GM12892 (cell line): ENCODE data around the gene ARHGAP10.
"Not testable (repeated sequence)": the region's sequence is repeated elsewhere in the genome, so short reads cannot be mapped to it uniquely, and the experiment has no call there.

Experiments used
- DNase-seq: peaks from one replicate; pipeline ENCODE4 v3.0.0; 2011; ENCODE audit not compliant: insufficient read length
- FAIRE-seq: peaks from 2 replicates; lab custom pipeline; 2011; peaks lifted over from hg19 to GRCh38; lab: Jason Lieb, UNC
- POLR2A ChIP-seq: IDR thresholded peaks from 2 replicates; pipeline ENCODE4 v1.6.1; 2011; ENCODE audit warnings: low read depth, low read length, control low read depth
- POLR2AphosphoS5 ChIP-seq: IDR thresholded peaks from 2 replicates; pipeline ENCODE4 v1.6.1; 2011; ENCODE audit warnings: low read depth, low read length, control low read depth
- TAF1 ChIP-seq: IDR thresholded peaks from 2 replicates; pipeline ENCODE4 v1.6.1; 2011; ENCODE audit warnings: low read depth, mild to moderate bottlenecking, control low read depth, low read length, borderline replicate concordance

ARHGAP10 gene

DNA sequence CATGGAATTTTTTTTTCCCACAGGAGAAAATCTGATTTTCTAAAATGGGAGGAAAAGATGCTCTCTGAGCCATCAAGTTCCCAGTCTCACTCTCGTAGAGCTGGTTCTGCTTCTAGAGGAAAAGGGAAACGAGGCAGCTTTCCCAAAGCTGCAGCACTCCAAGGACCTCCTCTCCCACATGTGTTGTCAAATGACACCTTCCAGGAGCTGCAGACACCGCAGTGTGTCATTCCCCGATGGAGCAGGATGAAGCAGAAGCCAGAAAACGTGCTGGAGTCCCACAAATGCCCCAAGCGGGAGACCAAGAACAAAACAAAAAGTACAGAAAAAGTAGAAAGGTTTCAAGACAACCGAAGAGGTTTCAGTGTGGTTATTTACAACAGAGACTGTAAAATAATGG lies 348.1 kb downstream of the ARHGAP10 start:
- no peak for TF ChIP-seq POLR2AphosphoS5
- TF ChIP-seq TAF1, result no peak
- no peak for TF ChIP-seq POLR2A
- FAIRE-seq (no peak), DNase-seq (no peak)

DNA sequence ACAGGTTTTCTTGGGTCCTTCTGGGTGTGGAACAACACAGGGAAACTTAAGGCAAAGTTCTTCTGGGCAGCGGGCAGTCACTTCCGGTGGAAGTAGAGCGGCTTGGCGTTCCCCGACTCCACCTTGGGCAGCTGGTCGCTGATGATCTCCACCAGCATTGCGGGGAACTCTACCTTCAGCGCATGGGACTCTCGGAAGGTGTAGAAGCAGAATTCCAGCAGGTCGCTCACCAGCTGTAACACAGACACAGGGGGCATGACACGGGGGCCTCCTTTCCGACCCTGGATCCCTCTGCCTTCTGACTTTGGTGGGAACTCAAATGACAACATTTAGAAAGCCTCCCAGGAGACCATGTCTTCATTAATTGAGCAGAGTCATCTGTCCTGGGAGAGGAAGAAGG lies 349.4 kb downstream of the ARHGAP10 start:
- DNase-seq, result no peak
- no peak for TF ChIP-seq POLR2A
- no peak for TF ChIP-seq POLR2AphosphoS5
- no peak for TF ChIP-seq TAF1
- no peak for FAIRE-seq

DNA sequence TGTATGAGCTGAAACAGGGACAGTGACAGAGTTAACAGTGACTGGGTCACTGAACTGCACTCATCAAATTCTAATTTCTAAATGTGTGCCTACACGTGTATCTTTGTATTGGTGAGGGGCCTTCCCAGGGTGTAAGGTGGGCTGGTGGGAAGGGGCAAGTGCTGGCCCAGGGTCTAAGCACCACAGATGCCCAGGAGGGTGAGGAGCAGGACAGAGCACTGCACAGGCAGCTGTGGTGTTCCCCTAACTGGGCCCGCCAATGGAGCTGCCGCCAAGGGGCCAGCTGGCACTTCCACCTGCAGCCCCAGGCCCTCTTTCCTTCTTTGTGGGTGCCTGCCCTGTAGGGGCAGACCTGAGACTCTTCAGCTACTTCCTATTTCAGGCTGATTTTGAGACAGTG lies 349.9 kb downstream of the ARHGAP10 start:
- TF ChIP-seq POLR2A (no peak), POLR2AphosphoS5 (no peak), TAF1 (no peak)
- no peak for FAIRE-seq
- DNase-seq, result no peak

DNA sequence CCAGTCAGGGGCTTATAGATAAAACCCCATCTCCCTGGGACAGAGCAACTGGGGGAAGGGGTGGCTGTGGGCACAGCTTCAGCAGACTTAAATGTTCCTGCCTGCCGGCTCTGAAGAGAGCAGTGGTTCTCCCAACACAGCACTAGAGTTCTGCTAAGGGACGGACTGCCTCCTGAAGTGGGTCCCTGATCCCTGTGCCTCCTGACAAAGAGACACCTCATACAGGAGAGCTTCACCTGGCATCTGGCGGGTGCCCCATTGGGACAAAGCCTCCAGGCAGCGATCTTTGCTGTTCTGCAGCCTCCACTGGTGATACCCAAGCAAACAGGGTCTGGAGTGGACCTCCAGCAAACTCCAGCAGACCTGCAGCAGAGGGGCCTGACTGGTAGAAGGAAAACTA lies 351.2 kb downstream of the ARHGAP10 start:
- not testable (repeated sequence) for FAIRE-seq, DNase-seq

DNA sequence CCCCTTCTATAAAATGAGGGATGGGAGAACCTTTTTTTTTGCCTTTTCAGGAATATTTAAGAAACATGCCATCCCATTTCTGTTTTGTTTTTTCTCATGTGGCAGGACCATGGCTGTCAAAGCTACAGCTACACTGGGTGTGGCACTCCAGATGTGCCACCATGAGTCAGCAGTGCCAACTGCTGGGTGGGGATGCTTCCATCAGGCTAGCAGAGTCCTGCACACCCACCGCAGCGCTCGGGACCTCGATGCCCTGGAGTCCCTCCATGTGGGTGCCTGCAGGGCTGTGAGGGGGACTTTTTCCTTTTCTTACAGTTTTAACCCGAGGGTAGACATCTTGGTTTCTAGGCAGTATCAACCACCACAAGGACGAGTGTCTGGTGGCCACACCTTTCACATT lies 357.7 kb downstream of the ARHGAP10 start:
- TF ChIP-seq TAF1, result no peak
- TF ChIP-seq POLR2A, result no peak
- TF ChIP-seq POLR2AphosphoS5, result no peak
- FAIRE-seq (no peak), DNase-seq (no peak)

DNA sequence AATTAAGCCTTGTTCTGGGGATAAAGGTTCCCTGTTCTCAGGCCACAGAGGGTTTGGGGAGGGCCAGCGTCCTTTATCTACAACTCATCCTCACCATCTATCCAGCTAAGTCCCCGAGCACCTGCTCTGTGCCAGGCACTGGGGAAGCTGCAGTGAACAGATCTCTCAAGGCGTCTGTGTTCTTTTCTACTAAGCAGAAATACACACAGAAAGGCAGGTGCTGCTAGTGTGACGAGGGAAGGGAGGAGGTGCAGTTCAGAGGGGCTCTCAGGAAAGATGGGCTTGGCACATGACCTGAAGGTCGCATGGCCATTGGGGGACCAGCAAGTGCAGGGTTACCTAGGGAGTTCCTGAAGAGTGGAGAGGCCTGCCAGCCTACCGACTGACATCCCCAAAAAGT lies 358.1 kb downstream of the ARHGAP10 start:
- no peak for FAIRE-seq
- TF ChIP-seq POLR2AphosphoS5, result no peak
- TF ChIP-seq TAF1, result no peak
- no peak for TF ChIP-seq POLR2A
- DNase-seq, result no peak

DNA sequence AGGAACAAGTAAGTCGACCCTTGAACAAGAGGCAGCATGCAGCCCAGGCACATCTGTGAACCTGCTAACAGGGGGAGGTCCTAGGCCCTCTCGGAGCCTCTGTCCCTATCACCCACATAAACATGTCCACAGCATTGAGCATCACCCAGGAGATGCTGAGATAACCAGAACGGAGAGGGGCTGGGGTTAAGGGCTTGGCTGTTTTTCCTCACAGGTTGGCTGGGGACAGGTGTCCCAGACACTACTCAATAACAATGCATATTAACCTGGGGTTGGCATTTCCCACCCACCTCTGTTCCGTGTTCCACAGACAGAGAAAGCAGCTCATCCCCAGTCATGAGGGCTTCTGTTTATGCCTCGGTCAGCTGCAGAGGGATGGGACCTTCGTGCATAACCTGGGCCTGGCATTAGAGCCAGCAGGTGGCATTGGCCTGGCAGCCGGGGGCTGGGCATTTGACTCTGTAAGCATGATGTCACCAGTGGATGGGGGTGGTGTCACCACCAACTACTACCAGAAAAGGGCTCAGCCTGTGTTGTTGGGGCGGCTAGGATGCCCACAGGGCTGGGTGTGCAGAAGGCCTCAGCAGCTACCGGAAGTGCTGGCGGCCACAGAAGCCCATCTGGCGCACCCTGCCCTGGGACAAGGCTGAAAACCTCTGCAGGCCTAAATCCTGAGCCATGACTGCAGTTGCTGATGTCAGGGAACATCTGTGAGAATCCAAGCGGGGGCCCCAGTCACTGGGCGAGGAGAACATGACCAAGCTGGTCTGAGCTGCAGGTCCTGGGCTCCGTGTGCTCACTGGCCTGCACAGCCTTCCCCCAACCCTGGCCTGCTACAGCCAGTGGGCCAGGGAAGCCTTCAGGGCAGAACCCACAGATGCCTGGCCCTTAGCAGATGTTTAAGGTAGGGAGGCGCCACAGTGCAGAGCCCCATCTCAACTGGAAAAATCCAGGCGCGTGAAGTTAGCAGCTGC lies 358.9 kb downstream of the ARHGAP10 start:
- TF ChIP-seq POLR2AphosphoS5 (no peak), POLR2A (no peak), TAF1 (no peak)
- no peak for DNase-seq
- FAIRE-seq, result no peak

DNA sequence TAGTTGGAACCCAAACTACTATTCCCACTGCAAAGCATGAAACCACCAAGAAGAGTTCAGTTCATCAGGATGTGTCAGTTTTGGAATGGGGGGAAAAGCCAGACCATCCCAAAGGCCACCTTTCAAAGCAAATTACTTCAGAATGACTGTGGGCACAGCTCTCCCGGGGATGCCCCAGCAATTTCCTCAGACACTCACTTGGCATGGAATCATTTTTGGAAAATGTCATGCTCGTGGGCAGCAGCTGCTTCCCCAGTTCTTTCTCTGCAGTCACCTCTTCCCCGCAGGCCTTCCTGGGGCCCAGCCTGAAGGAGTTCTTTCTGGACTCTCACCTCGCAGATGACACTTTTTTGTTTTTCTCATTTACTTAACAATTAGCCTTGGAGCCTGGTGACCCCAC lies 360.0 kb downstream of the ARHGAP10 start:
- DNase-seq (no peak), FAIRE-seq (no peak)
- no peak for TF ChIP-seq POLR2A
- TF ChIP-seq TAF1, result no peak
- no peak for TF ChIP-seq POLR2AphosphoS5

DNA sequence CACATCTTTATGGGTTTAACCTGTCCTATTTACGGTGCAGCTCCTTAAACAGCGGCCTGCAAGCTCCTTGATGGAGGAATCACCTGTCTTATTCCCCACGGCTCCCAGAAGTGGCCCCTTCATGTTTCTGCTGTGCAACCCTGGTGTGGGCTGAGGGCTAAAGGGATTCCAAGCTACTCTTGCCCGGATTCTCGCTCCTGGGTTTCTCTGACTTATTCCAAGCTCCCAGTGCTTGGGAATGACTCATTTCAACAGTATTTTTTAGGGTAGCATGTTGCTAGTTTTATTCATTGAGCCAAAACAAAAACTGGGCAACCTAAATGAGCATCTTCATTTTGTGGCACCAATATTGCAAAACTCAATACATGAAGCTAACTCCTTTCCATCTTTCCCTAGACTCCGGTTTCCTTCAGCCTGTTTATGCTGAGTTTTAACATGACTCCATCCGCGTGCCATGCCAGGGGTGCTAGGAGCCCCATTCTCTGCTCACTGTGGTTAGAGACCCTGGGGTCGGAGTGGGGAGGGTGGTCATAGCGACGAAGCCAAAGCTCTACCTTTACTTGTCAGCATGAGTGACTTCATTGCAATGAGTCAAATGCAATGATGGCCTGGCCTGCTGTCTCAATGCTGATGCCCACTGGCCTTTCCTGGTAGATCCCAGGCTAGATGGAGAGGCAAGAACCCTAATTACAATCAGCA lies 360.6 kb downstream of the ARHGAP10 start:
- TF ChIP-seq TAF1 (no peak), POLR2AphosphoS5 (no peak), POLR2A (no peak)
- no peak for FAIRE-seq
- DNase-seq, result no peak

DNA sequence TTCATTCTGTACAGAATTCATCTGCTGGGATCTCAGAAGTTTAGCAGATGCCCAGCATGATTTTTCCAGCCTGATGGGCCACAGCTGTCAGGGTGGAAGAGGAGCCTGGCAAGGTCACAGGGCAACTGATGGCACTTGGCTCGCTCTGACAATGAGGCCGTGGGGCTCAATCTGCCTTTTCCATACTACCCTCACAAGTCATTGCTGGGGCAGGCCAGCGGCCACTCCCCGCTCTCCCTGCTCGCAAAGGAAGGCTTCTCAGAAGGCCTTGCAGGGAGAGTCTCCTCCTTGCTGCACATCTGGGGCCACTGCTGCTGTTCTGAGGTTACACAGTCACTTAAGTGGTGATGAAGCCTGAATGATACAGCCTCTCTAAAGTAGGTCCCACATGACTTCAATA lies 361.2 kb downstream of the ARHGAP10 start:
- no peak for FAIRE-seq
- no peak for DNase-seq
- TF ChIP-seq POLR2AphosphoS5 (no peak), TAF1 (no peak)

DNA sequence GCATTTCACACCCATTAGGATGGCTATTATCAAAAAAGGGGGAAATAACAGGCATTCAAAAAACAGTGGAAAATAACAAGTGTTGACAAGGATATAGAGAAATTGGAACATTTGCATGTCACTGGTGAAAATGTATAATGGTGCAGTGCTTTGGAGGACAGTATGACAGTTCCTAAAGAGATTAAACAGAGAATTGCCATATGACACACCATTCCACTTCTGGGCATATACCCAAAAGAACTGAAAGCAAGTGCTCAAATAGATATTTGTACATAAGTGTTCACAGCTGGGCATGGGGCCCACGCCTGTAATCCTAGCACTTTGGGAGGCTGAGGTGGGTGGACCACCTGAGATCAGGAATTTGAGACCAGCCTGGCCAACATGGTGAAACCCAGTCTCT lies 362.3 kb downstream of the ARHGAP10 start:
- DNase-seq (no peak), FAIRE-seq (no peak)
- TF ChIP-seq TAF1 (no peak), POLR2AphosphoS5 (no peak), POLR2A (no peak)

DNA sequence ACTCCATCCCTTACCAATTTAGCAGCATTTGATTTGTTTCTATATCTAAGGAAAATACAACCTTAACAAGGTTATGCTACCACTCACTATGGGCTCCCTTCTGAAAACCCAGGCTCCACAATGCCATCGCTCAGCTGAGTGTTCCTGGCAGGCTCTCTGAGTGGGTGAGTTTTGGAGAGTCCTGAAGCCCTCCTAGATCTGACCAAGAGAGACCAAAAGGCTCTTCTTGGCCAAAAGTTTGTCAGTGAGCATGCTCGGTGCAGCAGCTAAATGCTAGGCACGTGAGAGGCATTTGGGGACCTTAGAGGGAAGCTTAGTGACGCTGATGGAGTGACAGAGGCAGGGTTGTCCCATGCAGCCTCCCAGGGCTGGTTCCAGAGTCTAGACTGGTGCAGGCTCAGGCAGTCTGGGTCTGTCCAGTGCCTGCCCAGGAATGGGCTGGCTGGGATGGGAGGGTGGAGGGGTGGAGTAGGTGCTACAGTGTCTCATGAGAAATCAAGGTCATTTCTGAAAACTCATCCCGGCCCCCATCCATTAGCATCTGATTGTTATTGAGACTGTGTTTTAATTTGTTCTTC lies 363.5 kb downstream of the ARHGAP10 start:
- DNase-seq (no peak), FAIRE-seq (no peak)
- TF ChIP-seq TAF1 (no peak), POLR2A (no peak), POLR2AphosphoS5 (no peak)
